ENCODE measurements around the gene DDX23.

The DDX23 gene

GRCh38 chr12:48823281-48823680, 28.7 kb downstream of the DDX23 start:
- no peak for DNase-seq (ENCODE audit: low spot score)

GRCh38 chr12:48822711-48823110, 29.3 kb downstream of the DDX23 start:
- no peak for DNase-seq (ENCODE audit: low spot score)

- no peak for DNase-seq (ENCODE audit: low spot score)
Observed at GRCh38 chr12:48822139-48822538, 29.8 kb downstream of the DDX23 start.

DNA sequence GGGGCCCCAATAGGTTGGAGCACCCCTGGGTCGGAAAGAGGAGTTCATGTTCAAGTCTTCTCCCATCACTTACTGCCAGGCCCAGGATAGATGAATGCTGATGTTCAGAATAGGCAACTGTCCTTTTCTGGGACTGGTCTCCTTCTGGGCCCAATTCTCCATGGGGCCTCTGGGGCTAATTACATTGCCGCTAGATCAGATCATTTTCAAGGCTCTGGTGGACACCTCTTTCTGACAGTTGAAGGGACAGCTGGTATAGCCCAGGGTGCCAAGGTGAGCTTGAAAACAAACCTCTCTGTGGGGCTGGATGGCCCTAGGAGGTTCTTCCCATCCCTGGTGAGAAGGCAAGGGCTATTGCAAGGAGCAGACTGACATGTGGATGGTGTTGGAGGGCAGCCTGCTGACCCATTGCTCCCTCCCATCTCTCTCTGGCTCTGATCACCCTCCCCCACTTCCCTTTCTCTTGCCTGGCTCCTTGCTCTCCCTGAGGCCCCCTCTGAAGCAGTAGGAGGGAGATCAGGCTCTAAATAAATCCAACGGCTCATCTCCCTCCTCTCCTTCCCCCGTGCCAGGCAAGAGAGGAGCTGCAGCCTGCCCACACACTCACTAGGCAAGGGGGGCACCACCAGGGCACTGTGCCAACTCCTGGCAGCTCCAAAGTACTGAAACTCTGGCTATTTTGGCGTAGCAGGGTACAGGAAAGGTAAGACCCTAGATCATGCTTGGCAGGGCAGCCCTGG, 31.8 kb downstream of the DDX23 start:
- DNase-seq (ENCODE audit: low spot score) = no peak

- DNase-seq (ENCODE audit: low spot score) = no peak
Observed at GRCh38 chr12:48818831-48819590, 33.0 kb downstream of the DDX23 start.

DNA sequence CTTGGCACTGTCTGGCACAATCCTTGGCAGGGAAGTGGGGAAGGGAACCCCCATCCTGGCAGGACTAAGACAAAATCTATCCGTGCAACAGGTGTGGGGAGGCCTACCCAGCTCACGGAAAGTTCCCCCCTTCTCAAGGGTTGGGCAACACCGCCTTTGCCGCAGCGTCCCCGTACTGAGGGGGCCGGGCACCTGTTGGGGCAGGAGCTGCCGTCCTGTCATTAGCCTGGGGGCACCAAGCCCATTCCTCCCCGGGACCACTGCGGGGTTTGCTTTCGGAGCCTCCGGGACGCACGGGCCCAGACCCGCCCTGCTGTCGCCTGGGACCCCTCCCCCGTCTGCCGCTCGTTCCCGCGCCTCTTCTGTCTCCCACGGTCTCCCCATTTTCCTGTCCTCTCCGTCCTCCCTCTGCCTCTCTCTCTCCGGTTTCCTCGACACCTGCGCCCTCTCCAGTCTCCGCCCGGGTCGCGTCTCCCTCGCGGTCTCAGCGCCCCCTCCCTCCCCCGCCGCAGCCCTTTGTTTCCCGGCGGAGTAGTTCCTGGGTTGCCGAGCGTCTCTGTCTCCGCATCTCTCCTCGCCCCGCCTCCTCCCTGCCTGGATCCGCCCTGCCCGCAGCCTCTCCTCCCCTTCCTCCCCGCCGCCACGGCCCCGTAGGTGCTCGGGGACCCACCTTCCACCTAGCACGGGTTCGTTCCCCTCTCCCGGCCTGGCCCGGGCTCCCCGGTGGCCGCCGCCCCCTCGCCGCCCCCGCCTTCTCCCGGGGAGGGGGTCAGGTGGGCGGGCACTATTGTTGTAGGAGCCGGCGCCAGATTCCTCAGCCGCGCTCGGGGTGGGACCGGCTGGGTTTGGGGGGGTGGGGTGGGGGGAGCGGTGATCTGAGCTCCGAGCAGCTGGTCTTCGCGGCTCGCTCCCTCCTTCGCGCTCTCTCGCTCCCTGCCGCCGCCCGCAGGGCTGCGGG, 33.8 kb downstream of the DDX23 start, which contains the start of gene CACNB3:
CACNB3 (plus strand) TSS at position 624 of the 958 bp plus-strand sequence. CDS start 434 bp downstream, outside the sequence.
- DNase-seq (ENCODE audit: low spot score) = peak; percentile 59

- DNase-seq (ENCODE audit: low spot score) = no peak
Observed at GRCh38 chr12:48816143-48816854, 35.7 kb downstream of the DDX23 start.

DNA sequence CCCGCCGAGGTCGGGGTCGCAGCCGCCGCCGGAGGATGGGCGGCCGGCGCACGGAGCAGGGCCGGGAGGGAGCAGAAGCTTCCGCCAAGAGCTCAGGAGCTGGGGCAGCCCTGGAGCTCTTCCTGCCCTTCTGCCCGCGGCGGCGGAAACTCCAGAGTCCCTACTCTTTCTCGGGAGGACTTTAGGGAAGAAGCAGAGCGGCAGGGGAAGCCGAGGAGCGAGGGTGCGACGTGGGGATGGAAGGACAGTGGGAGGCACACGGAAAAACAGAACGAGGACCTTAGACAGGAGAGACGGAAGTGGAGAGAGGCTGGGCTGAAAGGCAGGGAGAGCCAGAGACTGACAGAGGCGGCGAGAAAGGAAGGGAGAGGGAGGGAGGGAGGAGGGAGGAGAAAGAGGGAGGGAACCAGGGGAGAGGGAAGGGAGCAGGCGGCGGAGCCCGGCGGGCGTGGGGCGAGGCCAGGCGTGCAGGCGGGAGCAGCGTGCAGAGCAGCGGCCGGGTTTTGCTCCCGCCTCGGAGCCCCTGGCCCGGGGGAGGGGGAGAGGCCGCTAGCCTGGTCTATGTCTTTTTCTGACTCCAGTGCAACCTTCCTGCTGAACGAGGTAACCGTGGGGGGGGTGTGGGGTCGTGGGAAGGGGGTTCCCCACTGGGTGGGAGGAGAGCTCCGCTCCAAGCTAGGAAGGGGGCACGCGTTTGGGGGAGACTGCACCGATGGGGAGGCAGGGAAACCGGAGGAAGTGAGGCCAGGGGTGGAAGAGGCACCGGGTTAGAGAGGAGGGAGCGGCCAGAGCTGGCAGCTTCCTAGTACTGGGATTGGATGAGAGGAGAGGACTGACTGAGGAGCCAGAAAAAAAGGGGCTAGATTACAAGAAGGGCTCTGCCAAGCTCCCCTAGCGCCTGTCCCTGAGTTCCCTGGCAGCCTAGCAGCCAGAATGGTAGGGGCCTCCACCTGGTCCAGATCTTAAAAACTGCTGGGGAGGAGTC, 36.5 kb downstream of the DDX23 start:
- peak; percentile 56 for DNase-seq (ENCODE audit: low spot score)

GRCh38 chr12:48814262-48815125, 37.5 kb downstream of the DDX23 start:
- no peak for DNase-seq (ENCODE audit: low spot score)

- no peak for DNase-seq (ENCODE audit: low spot score)
Observed at GRCh38 chr12:48813465-48814261, 38.3 kb downstream of the DDX23 start.

- DNase-seq (ENCODE audit: low spot score) = no peak
Observed at GRCh38 chr12:48812389-48812788, 39.6 kb downstream of the DDX23 start.

- no peak for DNase-seq (ENCODE audit: low spot score)
Observed at GRCh38 chr12:48811437-48812090, 40.4 kb downstream of the DDX23 start.

GRCh38 chr12:48810903-48811431, 41.0 kb downstream of the DDX23 start:
- no peak for DNase-seq (ENCODE audit: low spot score)

DNA sequence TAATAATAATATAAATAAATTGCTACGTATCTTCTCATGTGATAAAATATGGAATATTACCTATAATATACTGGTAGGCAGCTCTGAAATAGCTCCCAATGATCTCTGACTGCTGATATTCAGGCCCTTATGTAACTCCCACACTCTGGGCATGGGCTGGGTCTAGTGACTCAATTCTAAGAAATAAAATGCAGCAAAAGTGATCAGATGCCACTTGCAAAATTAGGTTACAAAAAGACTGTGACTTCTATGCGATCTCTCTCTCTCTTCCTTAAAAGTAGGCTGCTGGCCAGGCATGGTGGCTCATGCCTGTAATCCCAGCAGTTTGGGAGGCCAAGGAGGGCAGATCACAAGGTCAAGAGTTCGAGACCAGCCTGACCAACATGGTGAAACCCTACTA, 44.0 kb downstream of the DDX23 start:
- no peak for DNase-seq (ENCODE audit: low spot score)

DNA sequence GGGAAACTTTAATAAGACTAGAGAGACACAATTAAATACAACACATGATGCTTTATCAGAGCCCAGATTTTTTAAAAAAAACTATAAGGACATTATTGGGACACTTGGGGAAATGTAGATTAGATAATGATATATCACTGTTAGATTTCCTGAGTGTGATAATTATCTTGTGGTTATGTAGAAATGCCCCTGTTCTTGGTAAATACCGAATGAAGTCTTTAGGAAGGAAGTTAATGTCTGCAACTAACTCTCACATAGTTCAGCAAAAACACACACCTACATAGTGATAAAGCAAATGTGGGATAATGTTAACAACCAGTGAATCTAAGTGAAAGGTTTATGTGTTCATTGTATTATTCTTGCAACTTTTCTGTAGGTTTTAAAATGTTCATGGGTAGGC, 48.3 kb downstream of the DDX23 start:
- no peak for DNase-seq (ENCODE audit: low spot score)

GRCh38 chr12:48800971-48801370, 51.0 kb downstream of the DDX23 start:
- no peak for DNase-seq (ENCODE audit: low spot score)

DNA sequence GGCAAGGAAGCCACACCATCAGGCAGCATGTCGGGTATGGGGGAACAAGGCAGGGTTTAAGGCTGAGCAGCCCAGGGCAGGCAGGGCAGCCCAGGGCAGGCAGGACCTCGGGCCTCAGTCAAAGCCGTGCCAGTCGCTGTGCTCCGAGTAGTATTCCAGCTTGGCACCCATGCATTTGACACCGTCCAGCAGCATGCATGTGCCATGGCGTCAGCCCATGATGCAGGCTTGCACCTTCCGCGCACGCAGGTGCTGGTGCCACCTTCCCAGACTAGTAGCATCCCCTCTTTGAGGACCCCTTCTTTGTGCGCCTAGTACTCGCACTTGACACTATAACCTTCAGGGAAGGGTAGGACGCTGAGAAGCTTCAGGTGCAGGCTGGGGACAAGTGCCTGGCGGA, 51.5 kb downstream of the DDX23 start:
- no peak for DNase-seq (ENCODE audit: low spot score)

DNA sequence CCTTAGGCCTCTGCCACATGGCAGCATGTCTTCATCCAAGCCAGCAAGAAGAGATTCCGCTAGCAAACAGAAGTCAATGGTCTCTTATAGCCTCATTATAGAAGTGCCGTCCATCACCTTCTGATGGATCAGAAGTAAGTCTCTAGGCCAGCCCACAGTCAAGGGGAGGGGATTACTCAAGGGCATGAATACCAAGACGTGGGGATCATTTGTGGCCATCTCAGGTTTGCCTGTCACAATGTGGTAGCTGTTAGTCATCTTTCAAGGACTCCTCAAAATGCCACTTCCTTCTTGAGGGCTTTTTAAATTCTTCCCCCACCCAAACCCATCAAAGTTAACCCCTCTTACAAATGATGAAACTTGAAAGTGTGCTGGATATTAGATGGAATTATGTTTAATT, 55.0 kb downstream of the DDX23 start:
- DNase-seq (ENCODE audit: low spot score) = no peak

Data from putamen (tissue), 1 donor.